Mucosa of stomach (tissue), 1 donor: Measurements from ENCODE around the gene RPA1.

Experiments used
- H3K27me3 ChIP-seq: one replicate; pipeline ENCODE4 v1.7.0; 2013; ENCODE audit warnings: mild to moderate bottlenecking, low read length; ENCODE audit not compliant: control insufficient read depth, insufficient read depth
- H3K36me3 ChIP-seq: one replicate; pipeline ENCODE4 v1.7.0; 2013; ENCODE audit warnings: low read length; ENCODE audit not compliant: control insufficient read depth, insufficient read depth
- H3K4me1 ChIP-seq: one replicate; pipeline ENCODE4 v1.7.0; 2013; ENCODE audit warnings: mild to moderate bottlenecking, low read length; ENCODE audit not compliant: control insufficient read depth, insufficient read depth
- H3K4me3 ChIP-seq: one replicate; pipeline ENCODE4 v1.7.0; 2013; ENCODE audit warnings: low read length
- H3K9ac ChIP-seq: one replicate; pipeline ENCODE4 v1.7.0; 2013; ENCODE audit warnings: mild to moderate bottlenecking, low read length, moderate library complexity
- H3K9me3 ChIP-seq: one replicate; pipeline ENCODE4 v1.7.0; 2013; ENCODE audit warnings: mild to moderate bottlenecking, low read length, moderate library complexity; ENCODE audit not compliant: control insufficient read depth
- donor health status: Pancreatic carcinoma.

RPA1 gene

GRCh38 chr17:1829592-1830257 is at the start of gene RPA1, which contains the start of gene SMYD4:
Gene RPA1 (plus strand): TSS chr17:1830005. CDS start chr17:1830094, 89 bp downstream.
Gene SMYD4 (minus strand): TSS chr17:1829902. CDS start chr17:1827994, 1,908 bp downstream.
- Histone ChIP-seq H3K9ac (peak within 1 kb of the TSS; percentile 85), H3K9me3 (no peaks in the 10 kb centered on the region), H3K27me3 (no peaks in the 10 kb centered on the region), H3K4me3 (peak within 1 kb of the TSS; percentile 64), H3K36me3 (no peaks in the 10 kb centered on the region), H3K4me1 (peaks cover 14% of the 10 kb centered on the region)

GRCh38 chr17:1782171-1782567 is 47.6 kb upstream of the RPA1 start:
- H3K9me3 ChIP-seq, result no peaks in the 10 kb centered on the region
- H3K9ac ChIP-seq, result no peak overlapping the region

GRCh38 chr17:1783271-1783670 is 46.5 kb upstream of the RPA1 start:
- Histone ChIP-seq H3K27me3 (no peaks in the 10 kb centered on the region), H3K4me3 (no peak overlapping the region), H3K36me3 (no peaks in the 10 kb centered on the region)

More at GRCh38 chr17:1782171-1782567, 47.6 kb upstream of the RPA1 start:
- Histone ChIP-seq H3K27me3 (no peaks in the 10 kb centered on the region), H3K4me3 (no peak overlapping the region), H3K4me1 (peaks cover 14% of the 10 kb centered on the region), H3K36me3 (no peaks in the 10 kb centered on the region)

GRCh38 chr17:1783834-1784611 is 45.8 kb upstream of the RPA1 start:
- H3K4me3 ChIP-seq, result no peak overlapping the region
- H3K27me3 ChIP-seq, result no peaks in the 10 kb centered on the region
- no peaks in the 10 kb centered on the region for H3K9me3 ChIP-seq
- H3K36me3 ChIP-seq, result no peaks in the 10 kb centered on the region
- peaks cover 21% of the 10 kb centered on the region for H3K4me1 ChIP-seq
- H3K9ac ChIP-seq, result peak overlapping the region; percentile 60

More at GRCh38 chr17:1783271-1783670, 46.5 kb upstream of the RPA1 start:
- no peaks in the 10 kb centered on the region for H3K9me3 ChIP-seq
- peaks cover 21% of the 10 kb centered on the region for H3K4me1 ChIP-seq
- peak overlapping the region; percentile 60 for H3K9ac ChIP-seq

- Histone ChIP-seq H3K27me3 (no peaks in the 10 kb centered on the region), H3K4me1 (peaks cover 16% of the 10 kb centered on the region), H3K4me3 (no peak overlapping the region), H3K9me3 (no peaks in the 10 kb centered on the region), H3K9ac (no peak overlapping the region), H3K36me3 (no peaks in the 10 kb centered on the region)
Observed at GRCh38 chr17:1785930-1786329, 43.9 kb upstream of the RPA1 start.

GRCh38 chr17:1786708-1787107 is 43.1 kb upstream of the RPA1 start:
- Histone ChIP-seq H3K9ac (no peak overlapping the region), H3K27me3 (no peaks in the 10 kb centered on the region), H3K36me3 (no peaks in the 10 kb centered on the region), H3K4me1 (peaks cover 16% of the 10 kb centered on the region), H3K4me3 (no peak overlapping the region), H3K9me3 (no peaks in the 10 kb centered on the region)

GRCh38 chr17:1787301-1787902 is 42.4 kb upstream of the RPA1 start:
- Histone ChIP-seq H3K36me3 (no peaks in the 10 kb centered on the region), H3K9ac (peak overlapping the region; percentile 38), H3K4me3 (peak overlapping the region; percentile 5), H3K27me3 (no peaks in the 10 kb centered on the region), H3K4me1 (peaks cover 9% of the 10 kb centered on the region), H3K9me3 (no peaks in the 10 kb centered on the region)

GRCh38 chr17:1789936-1790335 is 39.9 kb upstream of the RPA1 start:
- Histone ChIP-seq H3K9me3 (no peaks in the 10 kb centered on the region), H3K4me1 (peaks cover 9% of the 10 kb centered on the region), H3K9ac (no peak overlapping the region), H3K4me3 (no peak overlapping the region), H3K27me3 (no peaks in the 10 kb centered on the region), H3K36me3 (no peaks in the 10 kb centered on the region)

GRCh38 chr17:1792495-1793446 is 37.0 kb upstream of the RPA1 start:
- H3K4me3 ChIP-seq, result no peak overlapping the region
- H3K36me3 ChIP-seq, result no peaks in the 10 kb centered on the region
- no peaks in the 10 kb centered on the region for H3K9me3 ChIP-seq
- no peak overlapping the region for H3K9ac ChIP-seq
- peaks cover 2% of the 10 kb centered on the region for H3K4me1 ChIP-seq
- H3K27me3 ChIP-seq, result no peaks in the 10 kb centered on the region

GRCh38 chr17:1793447-1793806 is 36.4 kb upstream of the RPA1 start:
- Histone ChIP-seq H3K36me3 (no peaks in the 10 kb centered on the region), H3K9ac (no peak overlapping the region), H3K4me1 (no peaks in the 10 kb centered on the region), H3K9me3 (no peaks in the 10 kb centered on the region), H3K4me3 (no peak overlapping the region), H3K27me3 (no peaks in the 10 kb centered on the region)

GRCh38 chr17:1796800-1797199 is 33.0 kb upstream of the RPA1 start:
- H3K9me3 ChIP-seq, result no peaks in the 10 kb centered on the region
- H3K36me3 ChIP-seq, result no peaks in the 10 kb centered on the region
- H3K4me1 ChIP-seq, result no peaks in the 10 kb centered on the region
- no peak overlapping the region for H3K4me3 ChIP-seq
- no peaks in the 10 kb centered on the region for H3K27me3 ChIP-seq
- no peak overlapping the region for H3K9ac ChIP-seq
